Osteocyte (in vitro differentiated cells): ENCODE measurements around the gene DSG2. TPM values are rescaled to one million over a fixed set of nuclear protein-coding genes. Genes with fewer than 3 reads are reported as not detected.

Experiments
- DNase-seq: peaks from one replicate; pipeline ENCODE4 v3.0.0; 2021; ENCODE audit warnings: mixed read lengths; ENCODE audit not compliant: unreplicated experiment; ENCODE audit errors: extremely low spot score
- H3K27ac Mint-ChIP-seq: one replicate; pipeline ENCODE4 v1.8.0; 2021; ENCODE audit warnings: mild to moderate bottlenecking, mixed read lengths; ENCODE audit not compliant: unreplicated experiment
- H3K27me3 Mint-ChIP-seq: one replicate; pipeline ENCODE4 v1.8.0; 2021; ENCODE audit warnings: mixed read lengths; ENCODE audit not compliant: unreplicated experiment
- H3K36me3 Mint-ChIP-seq: one replicate; pipeline ENCODE4 v1.8.0; 2021; ENCODE audit warnings: mixed read lengths; ENCODE audit not compliant: unreplicated experiment
- H3K4me1 Mint-ChIP-seq: one replicate; pipeline ENCODE4 v1.8.0; 2021; ENCODE audit warnings: mixed read lengths; ENCODE audit not compliant: unreplicated experiment
- H3K4me3 Mint-ChIP-seq: one replicate; pipeline ENCODE4 v1.8.0; 2021; ENCODE audit warnings: mild to moderate bottlenecking, moderate library complexity, mixed read lengths; ENCODE audit not compliant: unreplicated experiment
- H3K9me3 Mint-ChIP-seq: one replicate; pipeline ENCODE4 v1.8.0; 2021; ENCODE audit warnings: mixed read lengths; ENCODE audit not compliant: unreplicated experiment
- CTCF ChIP-seq: fragments of 200-600 bp; sonication (generic); IDR thresholded peaks from 2 replicates; pipeline ENCODE4 v1.5.0; 2021; ENCODE audit warnings: antibody characterized with exemption, mild to moderate bottlenecking, moderate library complexity
- total RNA-seq: library from RNA; stranded (reverse); gene quantifications from 2 replicates; pipeline ENCODE4 v1.2.1, GENCODE V29; 2021

The DSG2 gene
- total RNA-seq, 1 donor from 2014 or later = 16.6 TPM

GRCh38 chr18:31549416-31549815 is 51.4 kb downstream of the DSG2 start:
- DNase-seq = no peak
- Mint-ChIP-seq H3K27me3 (no peaks in the 10 kb centered on the region), H3K4me3 (no peak overlapping the region), H3K4me1 (no peaks in the 10 kb centered on the region), H3K36me3 (peaks cover 3% of the 10 kb centered on the region), H3K27ac (no peak overlapping the region), H3K9me3 (no peaks in the 10 kb centered on the region)
- TF ChIP-seq CTCF = no peak

- no peak overlapping the region for H3K4me3 Mint-ChIP-seq
- no peaks in the 10 kb centered on the region for H3K27me3 Mint-ChIP-seq
- H3K9me3 Mint-ChIP-seq = no peaks in the 10 kb centered on the region
- H3K36me3 Mint-ChIP-seq = no peaks in the 10 kb centered on the region
- no peak for TF ChIP-seq CTCF
- peaks cover 2% of the 10 kb centered on the region for H3K4me1 Mint-ChIP-seq
- H3K27ac Mint-ChIP-seq = no peak overlapping the region
- no peak for DNase-seq
Measured at GRCh38 chr18:31551883-31552282, 53.9 kb downstream of the DSG2 start.

- no peaks in the 10 kb centered on the region for H3K36me3 Mint-ChIP-seq
- peaks cover 2% of the 10 kb centered on the region for H3K4me1 Mint-ChIP-seq
Measured at GRCh38 chr18:31553800-31554199, 55.8 kb downstream of the DSG2 start.

GRCh38 chr18:31554776-31555175 is 56.8 kb downstream of the DSG2 start:
- no peak for DNase-seq
- Mint-ChIP-seq H3K4me3 (no peak overlapping the region), H3K27me3 (no peaks in the 10 kb centered on the region), H3K36me3 (no peaks in the 10 kb centered on the region), H3K4me1 (peaks cover 9% of the 10 kb centered on the region), H3K9me3 (no peaks in the 10 kb centered on the region), H3K27ac (no peak overlapping the region)
- TF ChIP-seq CTCF = no peak

More at GRCh38 chr18:31553800-31554199, 55.8 kb downstream of the DSG2 start:
- no peaks in the 10 kb centered on the region for H3K27me3 Mint-ChIP-seq
- H3K27ac Mint-ChIP-seq = no peak overlapping the region
- DNase-seq = no peak
- TF ChIP-seq CTCF = peak; percentile 15
- no peaks in the 10 kb centered on the region for H3K9me3 Mint-ChIP-seq
- no peak overlapping the region for H3K4me3 Mint-ChIP-seq

GRCh38 chr18:31555971-31556747 is 58.2 kb downstream of the DSG2 start:
- no peak for DNase-seq
- no peaks in the 10 kb centered on the region for H3K9me3 Mint-ChIP-seq
- H3K27ac Mint-ChIP-seq = no peak overlapping the region
- no peaks in the 10 kb centered on the region for H3K27me3 Mint-ChIP-seq
- peak overlapping the region; percentile 50 for H3K4me3 Mint-ChIP-seq
- no peaks in the 10 kb centered on the region for H3K36me3 Mint-ChIP-seq
- TF ChIP-seq CTCF = peak; percentile 86
- peaks cover 20% of the 10 kb centered on the region for H3K4me1 Mint-ChIP-seq
